Muscle layer of duodenum (tissue), 2 donors: Measurements from ENCODE around the gene OR2T1.

Source experiments
- H3K27ac ChIP-seq: one replicate; pipeline ENCODE4 v1.7.0; 2013; ENCODE audit warnings: mild to moderate bottlenecking, low read length
- H3K27me3 ChIP-seq: one replicate; pipeline ENCODE4 v1.7.0; 2013; ENCODE audit warnings: low read depth, mild to moderate bottlenecking, control low read depth, low read length
- H3K36me3 ChIP-seq, 2 donors: one replicate each; pipeline ENCODE4 v1.7.0; 2013; ENCODE audit warnings: low read length in 2 of 2, control low read depth in 1 of 2, mild to moderate bottlenecking in 1 of 2; ENCODE audit not compliant: insufficient read depth in 2 of 2, control insufficient read depth in 1 of 2
- H3K4me1 ChIP-seq, 2 donors: one replicate each; pipeline ENCODE4 v1.7.0; 2013; ENCODE audit warnings: low read length in 2 of 2, mild to moderate bottlenecking in 2 of 2, control low read depth in 1 of 2, moderate library complexity in 1 of 2; ENCODE audit not compliant: insufficient read depth in 2 of 2, control insufficient read depth in 1 of 2
- H3K4me3 ChIP-seq, 2 donors: one replicate each; pipeline ENCODE4 v1.7.0; 2013; ENCODE audit warnings: low read length in 2 of 2, low read depth in 1 of 2, mild to moderate bottlenecking in 1 of 2
- H3K9me3 ChIP-seq, 2 donors: one replicate each; pipeline ENCODE4 v1.7.0; 2013; ENCODE audit warnings: low read length in 2 of 2, control low read depth in 1 of 2, mild to moderate bottlenecking in 1 of 2; ENCODE audit not compliant: control insufficient read depth in 1 of 2
- donor health status: healthy.

OR2T1 gene, protein sequence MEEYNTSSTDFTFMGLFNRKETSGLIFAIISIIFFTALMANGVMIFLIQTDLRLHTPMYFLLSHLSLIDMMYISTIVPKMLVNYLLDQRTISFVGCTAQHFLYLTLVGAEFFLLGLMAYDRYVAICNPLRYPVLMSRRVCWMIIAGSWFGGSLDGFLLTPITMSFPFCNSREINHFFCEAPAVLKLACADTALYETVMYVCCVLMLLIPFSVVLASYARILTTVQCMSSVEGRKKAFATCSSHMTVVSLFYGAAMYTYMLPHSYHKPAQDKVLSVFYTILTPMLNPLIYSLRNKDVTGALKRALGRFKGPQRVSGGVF

DNA sequence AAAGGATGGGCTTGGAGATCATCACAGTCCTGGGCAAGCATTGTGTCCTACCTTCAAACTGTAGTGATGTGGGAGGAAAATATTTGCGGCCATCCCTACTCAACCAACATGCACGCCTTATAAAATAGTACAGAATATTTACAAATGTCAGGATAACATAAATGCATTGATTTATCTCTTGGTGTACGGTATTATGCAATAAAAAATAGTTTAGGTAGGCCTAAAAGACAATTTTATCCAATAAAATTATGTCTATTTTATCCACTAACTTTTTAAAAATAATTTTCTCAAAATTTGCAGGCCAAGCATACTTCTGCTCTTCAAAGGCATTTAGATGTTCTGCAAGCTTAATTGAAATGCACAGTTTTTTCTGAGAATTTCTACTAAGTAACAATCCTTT, at the start of gene OR2T1:
TSS of gene OR2T1 (plus strand) at position 301 of the 400 bp plus-strand sequence. CDS start 3,100 bp downstream, outside the sequence.
- Histone ChIP-seq H3K4me1 (no peaks in the 10 kb centered on the region), H3K9me3 (no peaks in the 10 kb centered on the region), H3K36me3 (no peaks in the 10 kb centered on the region), H3K27me3 (no peaks in the 10 kb centered on the region), H3K4me3 (no peak within 1 kb of the TSS), H3K27ac (no peak within 1 kb of the TSS)

DNA sequence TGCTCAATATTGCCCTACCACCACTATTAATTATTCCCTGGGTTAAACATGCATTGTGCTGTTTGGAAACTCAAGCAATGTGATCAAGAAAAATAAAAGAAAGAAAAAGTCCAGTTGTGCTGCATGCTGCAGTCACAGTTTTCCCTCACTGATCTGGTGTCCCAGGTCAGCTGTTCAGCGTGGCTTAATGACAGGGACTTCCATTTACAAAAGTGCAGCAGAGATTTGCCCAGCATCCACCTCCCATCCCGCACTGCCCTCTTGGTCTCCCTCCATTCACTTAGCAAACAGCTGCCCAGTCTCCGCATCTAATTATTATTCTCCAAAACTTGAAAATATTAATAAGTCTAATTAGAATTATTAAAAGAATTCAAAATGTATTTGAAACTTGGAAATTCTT, 43.4 kb upstream of the OR2T1 start:
- Histone ChIP-seq H3K27ac (no peak overlapping the region), H3K4me3 (no peak overlapping the region), H3K9me3 (no peaks in the 10 kb centered on the region), H3K36me3 (no peaks in the 10 kb centered on the region), H3K27me3 (no peaks in the 10 kb centered on the region), H3K4me1 (no peaks in the 10 kb centered on the region)

DNA sequence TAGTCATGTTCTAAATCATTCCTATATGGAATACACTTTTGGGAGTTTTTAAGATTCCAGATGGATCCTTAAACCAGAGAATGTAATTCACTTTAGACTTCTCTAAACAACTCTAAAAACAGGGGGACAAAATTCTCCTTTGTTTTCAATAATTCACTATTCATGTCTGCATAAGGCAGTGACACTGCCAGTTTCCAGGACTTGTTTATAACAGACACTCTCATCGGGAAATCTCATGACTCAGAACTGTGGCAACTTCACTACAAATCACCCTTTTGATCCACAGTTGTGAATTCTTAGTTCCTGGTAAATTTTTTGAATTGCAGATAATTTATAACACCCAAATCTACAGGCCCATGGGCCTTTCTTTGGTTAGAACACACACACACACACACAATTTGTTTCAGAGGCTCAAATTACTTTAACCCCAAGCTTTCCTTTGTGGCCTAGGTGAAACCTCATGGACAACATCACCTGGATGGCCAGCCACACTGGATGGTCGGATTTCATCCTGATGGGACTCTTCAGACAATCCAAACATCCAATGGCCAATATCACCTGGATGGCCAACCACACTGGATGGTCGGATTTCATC, 41.6 kb upstream of the OR2T1 start, which contains the start of gene OR2T4:
TSS of gene OR2T4 (plus strand) at position 545 of the 595 bp plus-strand sequence. CDS start at position 545, 0 bp downstream.
- H3K36me3 ChIP-seq, result no peaks in the 10 kb centered on the region
- no peak within 1 kb of the TSS for H3K27ac ChIP-seq
- H3K9me3 ChIP-seq, result no peaks in the 10 kb centered on the region
- H3K4me3 ChIP-seq, result no peak within 1 kb of the TSS
- H3K4me1 ChIP-seq, result no peaks in the 10 kb centered on the region
- H3K27me3 ChIP-seq, result no peaks in the 10 kb centered on the region

DNA sequence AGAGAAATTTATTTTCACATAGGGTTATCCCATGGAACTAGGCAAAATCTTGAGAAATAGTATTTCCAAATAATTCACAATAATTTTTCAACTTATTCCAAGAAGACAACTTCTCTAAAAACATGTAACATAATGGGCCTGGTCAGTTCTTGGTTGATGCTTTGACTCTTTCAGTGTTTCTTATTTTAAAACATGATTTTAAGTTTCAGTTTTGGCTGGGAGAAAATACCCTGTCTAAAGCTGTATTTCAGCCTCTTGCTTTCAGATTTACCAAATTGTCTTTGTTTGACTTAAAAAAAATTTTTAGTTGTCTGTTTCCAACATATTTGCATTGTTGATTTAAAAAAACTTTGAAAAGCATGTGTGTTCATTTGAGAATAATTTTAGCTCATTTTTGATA, 36.2 kb upstream of the OR2T1 start:
- Histone ChIP-seq H3K9me3 (no peaks in the 10 kb centered on the region), H3K27me3 (no peaks in the 10 kb centered on the region), H3K4me3 (no peak overlapping the region), H3K36me3 (no peaks in the 10 kb centered on the region), H3K4me1 (no peaks in the 10 kb centered on the region), H3K27ac (no peak overlapping the region)

DNA sequence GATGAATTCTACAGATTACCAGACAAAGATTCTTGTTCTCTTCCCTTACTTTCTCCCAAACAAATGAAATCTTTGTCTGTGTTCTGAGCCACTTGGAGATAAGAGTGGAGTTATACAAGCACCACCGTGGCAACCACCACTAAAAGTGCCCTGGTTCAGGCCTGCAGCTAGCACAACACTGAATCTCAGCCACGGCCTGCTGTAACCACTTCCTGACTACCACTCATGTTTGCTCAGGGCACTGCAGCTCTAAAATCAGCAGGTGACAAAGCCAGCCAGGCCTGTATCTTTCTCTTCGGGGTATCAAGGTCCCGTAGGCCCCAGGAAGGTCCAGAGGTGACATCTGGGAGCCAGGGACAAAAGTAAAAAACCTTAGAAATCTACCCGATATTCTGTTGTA, 30.5 kb upstream of the OR2T1 start:
- no peak overlapping the region for H3K27ac ChIP-seq
- no peaks in the 10 kb centered on the region for H3K36me3 ChIP-seq
- H3K27me3 ChIP-seq, result no peaks in the 10 kb centered on the region
- H3K9me3 ChIP-seq, result no peaks in the 10 kb centered on the region
- H3K4me3 ChIP-seq, result no peak overlapping the region
- H3K4me1 ChIP-seq, result no peaks in the 10 kb centered on the region

DNA sequence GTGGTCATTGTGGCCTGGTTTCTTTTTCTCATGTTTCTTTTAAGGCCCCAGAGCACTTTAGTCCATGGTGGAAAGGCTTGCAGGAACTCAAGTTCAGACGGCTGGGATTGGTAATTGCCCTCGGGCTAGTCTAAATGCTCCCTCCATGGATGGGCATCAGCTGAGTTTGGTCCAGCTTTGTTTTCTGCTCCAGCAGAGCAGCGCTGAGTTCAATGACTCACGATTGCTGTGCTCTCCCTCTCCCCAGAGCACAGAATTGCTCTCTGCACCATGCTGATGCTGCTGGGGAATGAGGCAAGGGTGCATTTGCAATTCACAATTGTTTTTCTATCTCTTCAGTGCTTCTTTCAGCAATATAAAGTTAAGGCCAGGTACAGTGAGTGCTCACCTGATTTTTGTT, 29.1 kb upstream of the OR2T1 start:
- H3K9me3 ChIP-seq, result no peaks in the 10 kb centered on the region
- H3K27ac ChIP-seq, result no peak overlapping the region
- no peaks in the 10 kb centered on the region for H3K4me1 ChIP-seq
- H3K36me3 ChIP-seq, result no peaks in the 10 kb centered on the region
- no peak overlapping the region for H3K4me3 ChIP-seq
- H3K27me3 ChIP-seq, result no peaks in the 10 kb centered on the region

DNA sequence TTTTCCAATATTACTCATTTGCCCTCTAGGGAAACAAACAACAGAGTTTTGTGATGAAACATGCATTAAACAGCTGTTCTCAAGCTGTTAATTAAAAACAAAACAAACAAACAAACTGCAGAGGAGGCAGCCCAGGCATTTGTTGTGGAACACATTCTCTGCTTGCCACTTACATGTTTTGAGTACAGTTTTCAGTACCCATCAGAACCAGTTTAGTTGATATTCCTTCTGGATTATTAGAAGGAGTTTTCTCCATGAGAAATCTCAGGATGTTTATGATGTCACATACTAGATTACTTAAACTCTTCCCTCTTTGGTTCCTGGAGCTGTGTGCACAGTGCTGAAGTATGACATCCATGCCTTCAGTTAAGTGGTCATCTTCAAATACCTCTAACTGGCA, 27.4 kb upstream of the OR2T1 start, which contains the start of gene OR2T6:
TSS of gene OR2T6 (plus strand) at position 301 of the 400 bp plus-strand sequence. CDS start 11,863 bp downstream, outside the sequence.
- Histone ChIP-seq H3K4me1 (no peaks in the 10 kb centered on the region), H3K9me3 (no peaks in the 10 kb centered on the region), H3K4me3 (no peak within 1 kb of the TSS), H3K27me3 (no peaks in the 10 kb centered on the region), H3K27ac (no peak within 1 kb of the TSS), H3K36me3 (no peaks in the 10 kb centered on the region)

DNA sequence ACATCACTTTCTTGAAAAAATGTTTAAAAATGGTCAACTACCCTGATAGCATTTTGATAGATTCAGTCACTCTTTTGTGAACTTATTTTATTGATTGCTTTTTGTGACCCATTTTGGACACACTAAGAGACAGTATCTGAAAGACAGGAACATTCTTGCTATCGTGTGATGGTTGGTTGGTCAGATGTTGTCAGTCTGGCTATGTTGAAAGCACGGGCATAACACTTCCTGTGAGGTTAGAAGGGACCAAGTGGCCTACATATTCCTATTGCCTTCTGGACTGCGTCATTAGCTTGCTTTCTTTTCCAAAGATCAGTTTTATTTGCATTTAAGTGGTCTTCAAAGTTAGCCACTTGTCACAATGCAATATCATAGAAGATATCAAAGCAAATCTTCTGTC, 25.9 kb upstream of the OR2T1 start:
- no peak overlapping the region for H3K27ac ChIP-seq
- H3K4me1 ChIP-seq, result no peaks in the 10 kb centered on the region
- no peaks in the 10 kb centered on the region for H3K9me3 ChIP-seq
- no peaks in the 10 kb centered on the region for H3K27me3 ChIP-seq
- no peak overlapping the region for H3K4me3 ChIP-seq
- no peaks in the 10 kb centered on the region for H3K36me3 ChIP-seq

DNA sequence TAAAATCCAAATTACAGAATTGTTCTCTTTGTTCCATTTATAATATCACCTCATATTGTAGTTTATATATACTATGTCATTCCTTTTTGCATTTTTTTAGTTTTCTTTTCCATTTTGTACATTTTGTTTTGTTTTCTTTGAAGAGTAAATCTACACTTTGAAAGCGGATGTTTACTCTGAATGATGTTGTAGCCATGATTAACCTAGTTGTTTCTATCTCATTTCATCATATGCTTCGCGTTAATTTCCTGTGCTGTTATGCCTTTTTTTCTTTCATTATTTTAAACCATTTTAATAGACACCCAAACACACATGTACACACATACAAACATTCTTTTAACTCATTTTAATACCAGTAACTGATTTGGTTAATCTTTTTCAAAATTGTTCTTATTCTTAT, 22.0 kb upstream of the OR2T1 start:
- Histone ChIP-seq H3K27ac (no peak overlapping the region), H3K27me3 (no peaks in the 10 kb centered on the region), H3K4me3 (no peak overlapping the region)

DNA sequence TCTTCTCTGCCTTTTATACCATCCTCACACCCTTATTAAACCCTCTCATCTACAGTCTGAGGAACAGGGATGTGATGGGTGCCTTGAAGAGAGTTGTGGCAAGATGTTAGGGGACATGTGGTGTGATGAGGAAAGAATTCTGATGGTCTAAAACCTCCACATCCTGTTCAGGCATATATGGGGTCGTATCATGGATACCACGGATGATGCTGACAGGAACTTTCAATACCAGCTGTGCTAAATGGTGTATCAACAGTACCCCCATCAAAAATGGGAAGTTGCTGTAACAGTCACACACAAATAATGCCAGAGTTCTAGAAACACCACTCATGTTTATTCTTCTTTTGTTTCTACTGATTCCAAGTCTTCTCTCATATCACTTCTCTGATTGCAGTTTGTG, 14.4 kb upstream of the OR2T1 start:
- Histone ChIP-seq H3K27me3 (no peaks in the 10 kb centered on the region), H3K36me3 (no peaks in the 10 kb centered on the region), H3K9me3 (no peaks in the 10 kb centered on the region), H3K27ac (no peak overlapping the region), H3K4me3 (no peak overlapping the region), H3K4me1 (no peaks in the 10 kb centered on the region)

More for the DNA sequence above, 22.0 kb upstream of the OR2T1 start:
- Histone ChIP-seq H3K4me1 (no peaks in the 10 kb centered on the region), H3K36me3 (no peaks in the 10 kb centered on the region), H3K9me3 (no peaks in the 10 kb centered on the region)

DNA sequence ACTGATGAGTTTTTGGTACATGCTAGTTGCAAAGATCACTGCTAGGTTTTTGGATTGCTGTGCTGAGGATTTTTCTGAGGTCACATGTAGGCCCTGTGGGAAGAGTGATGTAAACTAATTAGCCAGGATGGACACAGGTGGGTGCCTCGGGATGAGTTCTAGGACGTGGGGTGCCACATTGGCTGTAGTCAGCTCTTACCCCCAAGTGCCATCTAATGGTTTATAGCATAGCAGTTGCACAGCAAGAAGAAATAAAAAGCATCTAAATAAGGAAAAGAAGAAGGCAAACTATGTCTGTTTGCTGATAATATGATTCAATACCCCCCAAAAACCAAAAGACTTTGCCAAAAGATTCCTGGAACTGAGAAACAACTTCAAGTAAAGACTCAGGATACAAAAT, 9.8 kb upstream of the OR2T1 start:
- Histone ChIP-seq H3K4me1 (no peaks in the 10 kb centered on the region), H3K4me3 (no peak overlapping the region), H3K9me3 (no peaks in the 10 kb centered on the region), H3K27ac (no peak overlapping the region), H3K27me3 (no peaks in the 10 kb centered on the region), H3K36me3 (no peaks in the 10 kb centered on the region)
